Naive thymus-derived CD8-positive, alpha-beta T cell (primary cell): Measurements from ENCODE around the gene GH1. TPM values are rescaled to one million over a fixed set of nuclear protein-coding genes. Genes with fewer than 3 reads are reported as not detected.
A peak's percentile ranks its signal among the peaks of the same experiment; 100 is the strongest.
"Not testable (repeated sequence)": the region's sequence is repeated elsewhere in the genome, so short reads cannot be mapped to it uniquely, and the experiment has no call there.

ENCODE experiments used
- ATAC-seq, 2 donors: fragments of 150-1000 bp; cut with Tn5 transposase in 1 of 2; sonication (Bioruptor Pico), chemical (Tn5 transposase) in 1 of 2; 1 replicate in 1 of 2; 2 replicates in 1 of 2; pipeline ENCODE4 v1.10.0; 2021; ENCODE audit warnings: mild to moderate bottlenecking in 2 of 2, moderate library complexity in 2 of 2
- POLR2A ChIA-PET: fragments of 350-600 bp; sonication (Branson Sonifier 250); formaldehyde crosslinking; loops from one replicate; lab custom pipeline; 2021; ENCODE audit warnings: antibody characterized with exemption; lab: Charles Lee
- DNase-seq, 10 donors: peaks; one replicate each; pipeline versions ENCODE4 v3.0.0 to v3.0.0-alpha.2; 2020 to 2022
- H3K27ac Mint-ChIP-seq, 10 donors: one replicate each; pipeline ENCODE4 v1.8.0; 2020 to 2022; ENCODE audit warnings: mild to moderate bottlenecking in 10 of 10, mixed read lengths in 10 of 10, moderate library complexity in 4 of 10, inconsistent platforms in 1 of 10
- H3K27me3 Mint-ChIP-seq, 5 donors: one replicate each; pipeline ENCODE4 v1.8.0; 2021 to 2022; ENCODE audit warnings: mixed read lengths in 5 of 5
- H3K36me3 Mint-ChIP-seq, 3 donors: one replicate each; pipeline ENCODE4 v1.8.0; 2020 to 2022; ENCODE audit warnings: mixed read lengths in 3 of 3, mild to moderate bottlenecking in 2 of 3, inconsistent platforms in 1 of 3
- H3K4me1 Mint-ChIP-seq, 4 donors: one replicate each; pipeline ENCODE4 v1.8.0; 2021 to 2022; ENCODE audit warnings: mixed read lengths in 4 of 4
- H3K4me3 Mint-ChIP-seq, 10 donors: one replicate each; pipeline ENCODE4 v1.8.0; 2020 to 2022; ENCODE audit warnings: mild to moderate bottlenecking in 10 of 10, mixed read lengths in 10 of 10, moderate library complexity in 6 of 10, inconsistent platforms in 1 of 10
- H3K9me3 Mint-ChIP-seq, 9 donors: one replicate each; pipeline ENCODE4 v1.8.0; 2020 to 2022; ENCODE audit warnings: mixed read lengths in 9 of 9, mild to moderate bottlenecking in 3 of 9, inconsistent platforms in 1 of 9, moderate library complexity in 1 of 9
- polyA plus RNA-seq, 3 donors: library from polyadenylated mRNA; unstranded; fragments of 300-500 nt; fragmentation: Illumina TruSeq; gene quantifications; one replicate each; pipeline ENCODE4 v1.2.3, GENCODE V29; 2021
- total RNA-seq, 8 experiments: library from RNA in 2 of 8; stranded (reverse) in 2 of 8; gene quantifications; one replicate each; pipeline ENCODE4 v1.2.3 and lab custom pipeline; 2021 to 2026

GH1 gene
- total and polyA plus RNA-seq, 5 experiments from 2014 or later: not detected

DNA sequence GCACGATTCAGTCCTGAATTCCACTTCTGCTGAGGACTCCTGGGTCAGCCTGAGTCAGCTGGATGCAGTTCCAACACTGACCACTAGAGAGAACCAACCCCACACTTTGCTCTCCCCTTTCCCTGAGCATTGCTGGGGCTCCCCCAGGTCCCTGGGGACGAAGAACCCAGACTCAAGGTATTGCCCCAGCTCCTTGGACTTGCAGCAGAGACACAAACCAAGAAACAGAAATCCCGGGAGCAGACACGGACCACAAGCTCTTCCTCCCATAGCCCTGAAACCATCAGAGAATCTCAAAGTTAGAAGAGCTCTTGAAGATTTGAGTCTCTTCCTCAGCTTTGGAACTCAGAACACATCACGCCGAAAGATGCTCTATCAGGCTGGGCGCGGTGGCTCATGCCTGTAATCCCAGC, 678 bp upstream of the GH1 start:
- H3K27me3 Mint-ChIP-seq: peaks cover 0 to 5% (median 0%) of the 10 kb centered on the region in 5 donors
- POLR2A ChIA-PET: interaction anchor here (1.0 to 2.8 kb wide), 12 partner anchors 13 to 226 kb away, joined by 3 to 23 read pairs (median 8); partner anchors contain the start of genes CD79B, ICAM2 and PRR29
- no peaks in the 10 kb centered on the region for H3K36me3 Mint-ChIP-seq
- no peaks in the 10 kb centered on the region for H3K9me3 Mint-ChIP-seq
- ATAC-seq (peak; percentile 92 to 96), DNase-seq (peak; percentile 48 to 83 (median 74))
- peak overlapping the region in 7 of 10 donors; percentile 12 to 87 (median 43) for H3K27ac Mint-ChIP-seq
- peaks cover 4 to 48% (median 9%) of the 10 kb centered on the region in 4 donors for H3K4me1 Mint-ChIP-seq
- peak overlapping the region in 1 of 10 donors; percentile 66 for H3K4me3 Mint-ChIP-seq

DNA sequence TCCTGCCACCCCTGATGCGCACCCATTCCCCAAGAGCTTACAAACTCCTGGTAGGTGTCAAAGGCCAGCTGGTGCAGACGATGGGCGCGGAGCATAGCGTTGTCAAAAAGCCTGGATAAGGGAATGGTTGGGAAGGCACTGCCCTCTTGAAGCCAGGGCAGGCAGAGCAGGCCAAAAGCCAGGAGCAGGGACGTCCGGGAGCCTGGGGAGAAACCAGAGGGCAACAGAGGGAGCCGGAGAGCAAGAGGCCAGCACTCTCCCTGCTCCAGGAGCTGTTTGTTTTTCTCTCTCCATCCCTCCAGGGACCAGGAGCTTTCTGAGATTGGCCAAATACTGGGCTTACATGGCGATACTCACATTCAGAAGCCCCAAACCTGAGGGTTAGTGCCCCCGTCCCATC, 334 bp downstream of the GH1 start:
- DNase-seq (no peak), ATAC-seq (no peak)
- H3K4me3 Mint-ChIP-seq: no peak overlapping the region
- peaks cover 0 to 5% (median 0%) of the 10 kb centered on the region in 5 donors for H3K27me3 Mint-ChIP-seq
- no peaks in the 10 kb centered on the region for H3K36me3 Mint-ChIP-seq
- H3K4me1 Mint-ChIP-seq: peaks cover 4 to 46% (median 9%) of the 10 kb centered on the region in 4 donors
- H3K27ac Mint-ChIP-seq: peak overlapping the region in 1 of 10 donors; percentile 19
- POLR2A ChIA-PET: interaction anchor here (0.7 to 2.8 kb wide), 9 partner anchors 28 to 227 kb away, joined by 3 to 23 read pairs (median 8); partner anchors contain the start of gene ICAM2
- H3K9me3 Mint-ChIP-seq: no peaks in the 10 kb centered on the region

DNA sequence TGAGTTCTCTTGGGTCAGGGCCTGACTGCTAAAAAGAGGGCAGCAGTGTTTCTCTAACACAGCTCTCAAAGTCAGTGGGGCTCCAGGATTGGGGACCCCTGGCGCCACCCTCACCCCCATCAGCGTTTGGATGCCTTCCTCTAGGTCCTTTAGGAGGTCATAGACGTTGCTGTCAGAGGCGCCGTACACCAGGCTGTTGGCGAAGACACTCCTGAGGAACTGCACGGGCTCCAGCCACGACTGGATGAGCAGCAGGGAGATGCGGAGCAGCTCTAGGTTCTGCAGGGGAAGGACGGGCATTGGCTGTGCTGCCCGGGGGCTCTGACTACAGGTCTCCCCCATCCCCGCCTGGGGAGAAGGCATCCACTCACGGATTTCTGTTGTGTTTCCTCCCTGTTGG, 993 bp downstream of the GH1 start:
- DNase-seq (no peak), ATAC-seq (no peak)
- Mint-ChIP-seq H3K27ac (peak overlapping the region in 1 of 10 donors; percentile 59), H3K4me1 (peaks cover 4 to 43% (median 9%) of the 10 kb centered on the region in 4 donors), H3K4me3 (no peak overlapping the region), H3K27me3 (peaks cover 0 to 5% (median 0%) of the 10 kb centered on the region in 5 donors), H3K9me3 (no peaks in the 10 kb centered on the region), H3K36me3 (no peaks in the 10 kb centered on the region)
- POLR2A ChIA-PET: interaction anchor here (2.5 to 2.8 kb wide), 3 partner anchors 29 to 103 kb away, joined by 8 to 23 read pairs (median 13); partner anchors contain the start of gene ICAM2

DNA sequence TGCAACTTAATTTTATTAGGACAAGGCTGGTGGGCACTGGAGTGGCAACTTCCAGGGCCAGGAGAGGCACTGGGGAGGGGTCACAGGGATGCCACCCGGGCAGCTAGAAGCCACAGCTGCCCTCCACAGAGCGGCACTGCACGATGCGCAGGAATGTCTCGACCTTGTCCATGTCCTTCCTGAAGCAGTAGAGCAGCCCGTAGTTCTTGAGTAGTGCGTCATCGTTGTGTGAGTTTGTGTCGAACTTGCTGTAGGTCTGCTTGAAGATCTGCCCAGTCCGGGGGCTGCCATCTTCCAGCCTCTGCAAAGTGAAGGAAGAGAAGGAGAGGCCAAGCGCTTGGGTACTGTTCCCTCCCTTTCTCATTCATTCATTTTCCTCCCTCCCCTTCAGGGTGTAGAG, 1.4 kb downstream of the GH1 start:
- H3K4me3 Mint-ChIP-seq, H3K9me3 Mint-ChIP-seq, ATAC-seq, H3K36me3 Mint-ChIP-seq, POLR2A ChIA-PET, H3K27me3 Mint-ChIP-seq, DNase-seq: not testable (repeated sequence)
- Mint-ChIP-seq H3K27ac (peak overlapping the region in 1 of 10 donors; percentile 59), H3K4me1 (peaks cover 4 to 41% (median 10%) of the 10 kb centered on the region in 4 donors)

DNA sequence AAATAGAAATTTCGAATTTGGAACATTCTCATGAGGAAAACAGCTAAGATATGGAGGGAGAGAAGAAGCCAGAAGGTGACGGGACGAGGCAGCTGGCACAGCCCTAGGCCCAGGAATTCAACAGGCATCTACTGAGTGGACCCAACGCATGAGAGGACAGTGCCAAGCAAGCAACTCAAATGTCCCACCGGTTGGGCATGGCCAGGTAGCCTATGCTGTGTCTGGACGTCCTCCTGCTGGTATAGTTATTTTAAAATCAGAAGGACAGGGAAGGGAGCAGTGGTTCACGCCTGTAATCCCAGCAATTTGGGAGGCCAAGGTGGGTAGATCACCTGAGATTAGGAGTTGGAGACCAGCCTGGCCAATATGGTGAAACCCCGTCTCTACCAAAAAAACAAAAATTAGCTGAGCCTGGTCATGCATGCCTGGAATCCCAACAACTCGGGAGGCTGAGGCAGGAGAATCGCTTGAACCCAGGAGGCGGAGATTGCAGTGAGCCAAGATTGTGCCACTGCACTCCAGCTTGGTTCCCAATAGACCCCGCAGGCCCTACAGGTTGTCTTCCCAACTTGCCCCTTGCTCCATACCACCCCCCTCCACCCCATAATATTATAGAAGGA, 2.0 kb downstream of the GH1 start:
- POLR2A ChIA-PET: no interaction called here
- Mint-ChIP-seq H3K4me3 (no peak overlapping the region), H3K27me3 (peaks cover 0 to 5% (median under 1%) of the 10 kb centered on the region in 5 donors), H3K9me3 (no peaks in the 10 kb centered on the region), H3K4me1 (peaks cover 4 to 39% (median 10%) of the 10 kb centered on the region in 4 donors), H3K36me3 (no peaks in the 10 kb centered on the region), H3K27ac (no peak overlapping the region)
- ATAC-seq: no peak
- no peak for DNase-seq

DNA sequence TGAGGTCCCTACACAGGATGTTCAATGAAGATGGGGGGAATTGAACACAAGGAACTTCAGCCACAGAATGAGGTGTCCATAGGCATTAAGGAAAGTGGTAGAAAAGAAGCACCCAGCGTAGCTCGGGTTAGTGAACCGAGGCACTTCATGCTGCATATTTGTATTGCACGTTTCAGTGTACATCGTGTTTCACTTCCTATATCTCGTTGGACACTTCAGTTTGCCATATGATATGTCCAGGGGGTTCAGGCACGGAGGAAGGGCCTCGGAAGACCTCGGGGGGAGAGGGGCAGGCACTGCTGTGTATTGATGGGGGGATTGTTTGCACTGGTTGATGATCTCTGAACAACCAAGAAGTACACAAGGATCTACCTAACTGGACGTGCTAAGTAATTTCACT, 2.9 kb downstream of the GH1 start:
- ATAC-seq, POLR2A ChIA-PET, H3K27ac Mint-ChIP-seq, DNase-seq, H3K9me3 Mint-ChIP-seq, H3K36me3 Mint-ChIP-seq, H3K27me3 Mint-ChIP-seq: not testable (repeated sequence)
- Mint-ChIP-seq H3K4me1 (peaks cover 6 to 35% (median 11%) of the 10 kb centered on the region in 4 donors), H3K4me3 (peak overlapping the region in 1 of 10 donors; percentile 13)

DNA sequence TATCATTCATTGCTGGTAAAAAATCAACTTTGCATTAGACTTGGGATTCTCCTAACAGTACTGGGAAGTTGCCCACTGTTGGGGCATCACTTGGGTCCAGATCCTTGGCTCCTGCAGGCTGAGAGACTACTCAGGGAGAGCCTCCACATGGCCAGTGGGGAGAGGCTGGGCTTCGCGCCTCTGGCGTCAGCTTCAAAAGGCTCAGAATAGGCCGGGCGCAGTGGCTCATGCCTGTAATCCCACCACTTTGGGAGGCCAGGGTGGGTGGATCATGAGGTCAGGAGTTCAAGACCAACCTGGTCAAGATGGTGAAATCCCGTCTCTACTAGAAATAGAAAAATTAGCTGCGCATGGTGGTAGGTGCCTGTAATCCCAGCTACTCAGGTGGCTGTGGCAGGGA, 4.2 kb downstream of the GH1 start:
- ATAC-seq (no peak), DNase-seq (no peak)
- H3K4me3 Mint-ChIP-seq: no peak overlapping the region
- H3K27me3 Mint-ChIP-seq: peaks cover 0 to 7% (median 4%) of the 10 kb centered on the region in 5 donors
- POLR2A ChIA-PET: no interaction called here
- H3K36me3 Mint-ChIP-seq: no peaks in the 10 kb centered on the region
- no peak overlapping the region for H3K27ac Mint-ChIP-seq
- H3K4me1 Mint-ChIP-seq: peaks cover 6 to 26% (median 8%) of the 10 kb centered on the region in 4 donors
- no peaks in the 10 kb centered on the region for H3K9me3 Mint-ChIP-seq

DNA sequence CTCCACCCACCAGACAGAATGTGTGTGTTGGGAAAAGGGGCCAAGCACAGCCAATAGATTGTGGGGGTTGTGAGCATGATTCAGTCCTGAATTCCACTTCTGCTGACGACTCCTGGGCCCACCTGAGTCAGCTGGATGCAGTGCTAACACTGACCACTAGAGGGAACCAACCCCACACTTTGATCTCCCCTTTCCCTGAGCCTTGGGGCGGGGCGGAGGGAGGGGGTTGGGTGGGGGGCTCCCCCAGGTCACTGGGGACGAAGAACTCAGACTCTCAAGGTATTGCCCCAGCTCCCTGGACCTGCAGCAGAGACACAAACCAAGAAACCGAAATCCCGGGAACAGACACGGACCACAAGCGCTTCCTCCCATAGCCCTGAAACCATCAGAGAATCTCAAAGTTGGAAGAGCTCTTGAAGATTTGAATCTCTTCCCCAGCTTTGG, 7.0 kb downstream of the GH1 start:
- POLR2A ChIA-PET: no interaction called here
- peaks cover 0 to 7% (median 2%) of the 10 kb centered on the region in 5 donors for H3K27me3 Mint-ChIP-seq
- peak; percentile 42 to 80 (median 64) for DNase-seq
- ATAC-seq: peak; percentile 71 to 83
- no peak overlapping the region for H3K27ac Mint-ChIP-seq
- no peaks in the 10 kb centered on the region for H3K9me3 Mint-ChIP-seq
- no peaks in the 10 kb centered on the region for H3K36me3 Mint-ChIP-seq
- peaks cover 0 to 20% (median 3%) of the 10 kb centered on the region in 4 donors for H3K4me1 Mint-ChIP-seq
- no peak overlapping the region for H3K4me3 Mint-ChIP-seq

DNA sequence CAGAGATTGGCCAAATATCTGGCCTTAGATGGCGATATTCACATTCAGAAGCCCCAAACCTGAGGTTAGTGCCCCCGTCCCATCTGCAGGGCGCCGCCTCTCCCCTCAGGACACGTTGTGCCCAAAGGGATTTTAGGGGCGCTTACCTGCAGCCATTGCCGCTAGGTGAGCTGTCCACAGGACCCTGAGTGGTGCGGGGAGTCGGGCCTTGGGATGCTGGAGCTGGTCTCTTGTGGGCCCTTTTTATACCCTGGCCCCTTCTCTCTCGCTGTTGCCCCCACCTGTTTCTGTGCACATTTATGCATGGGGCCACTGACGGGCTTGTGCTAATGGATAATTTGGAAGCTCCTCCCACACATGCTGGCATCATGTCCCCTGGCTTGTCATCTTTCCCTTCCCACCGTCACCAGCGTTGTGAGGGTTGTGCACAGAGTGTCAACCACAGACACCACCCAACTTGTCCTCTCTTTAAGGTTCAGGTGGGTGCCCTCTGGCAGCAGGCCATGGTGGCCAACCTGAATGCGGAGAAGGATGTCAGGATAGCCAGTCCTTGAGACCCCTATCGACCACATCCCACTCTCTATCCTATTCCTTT, 7.5 kb downstream of the GH1 start, which contains the start of gene CSHL1:
Gene CSHL1 (minus strand): TSS at position 218 of the 595 bp plus-strand sequence. CDS start 62 bp downstream, at position 156.
- Mint-ChIP-seq H3K27ac (peak within 1 kb of the TSS in 1 of 10 donors; percentile 62), H3K27me3 (peaks cover 0 to 7% (median 2%) of the 10 kb centered on the region in 5 donors), H3K9me3 (no peaks in the 10 kb centered on the region), H3K4me1 (peaks cover 0 to 18% (median 3%) of the 10 kb centered on the region in 4 donors), H3K36me3 (no peaks in the 10 kb centered on the region), H3K4me3 (no peak within 1 kb of the TSS)
- POLR2A ChIA-PET: no interaction called here
- ATAC-seq (no peak), DNase-seq (no peak)

DNA sequence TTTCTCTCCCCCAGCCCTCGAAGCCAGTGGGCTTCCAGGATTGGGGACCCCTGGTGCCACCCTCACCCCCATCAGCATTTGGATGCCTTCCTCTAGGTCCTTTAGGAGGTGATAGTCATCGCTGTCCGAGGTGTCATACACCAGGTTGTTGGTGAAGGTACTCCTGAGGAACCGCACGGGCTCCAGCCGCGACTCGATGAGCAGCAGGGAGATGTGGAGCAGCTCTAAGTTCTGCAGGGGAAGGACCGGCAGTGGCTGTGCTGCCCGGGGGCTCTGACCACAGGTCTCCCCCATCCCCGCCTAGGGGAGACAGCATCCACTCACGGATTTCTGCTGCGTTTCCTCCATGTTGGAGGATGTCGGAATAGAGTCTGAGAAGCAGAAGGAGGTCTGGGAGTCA, 8.5 kb downstream of the GH1 start:
- ATAC-seq: no peak
- POLR2A ChIA-PET: no interaction called here
- no peaks in the 10 kb centered on the region for H3K36me3 Mint-ChIP-seq
- H3K4me1 Mint-ChIP-seq: peaks cover 0 to 10% (median 3%) of the 10 kb centered on the region in 4 donors
- H3K27me3 Mint-ChIP-seq: peaks cover 0 to 7% (median 2%) of the 10 kb centered on the region in 5 donors
- no peaks in the 10 kb centered on the region for H3K9me3 Mint-ChIP-seq
- H3K4me3 Mint-ChIP-seq: no peak overlapping the region
- no peak for DNase-seq
- no peak overlapping the region for H3K27ac Mint-ChIP-seq

DNA sequence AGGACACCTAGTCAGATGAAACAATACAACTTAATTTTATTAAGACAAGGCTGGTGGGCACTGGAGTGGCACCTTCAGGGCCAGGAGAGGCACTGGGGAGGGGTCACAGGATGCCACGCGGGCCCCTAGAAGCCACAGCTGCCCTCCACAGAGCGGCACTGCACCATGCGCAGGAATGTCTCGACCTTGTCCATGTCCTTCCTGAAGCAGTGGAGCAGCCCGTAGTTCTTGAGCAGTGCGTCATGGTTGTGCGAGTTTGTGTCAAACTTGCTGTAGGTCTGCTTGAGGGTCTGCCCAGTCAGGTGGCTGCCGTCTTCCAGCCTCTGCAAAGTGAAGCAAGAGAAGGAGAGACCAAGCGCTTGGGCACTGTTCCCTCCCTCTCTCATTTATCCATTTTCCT, 9.1 kb downstream of the GH1 start:
- DNase-seq, H3K36me3 Mint-ChIP-seq, POLR2A ChIA-PET, H3K27ac Mint-ChIP-seq, ATAC-seq, H3K9me3 Mint-ChIP-seq, H3K27me3 Mint-ChIP-seq, H3K4me1 Mint-ChIP-seq, H3K4me3 Mint-ChIP-seq: not testable (repeated sequence)

DNA sequence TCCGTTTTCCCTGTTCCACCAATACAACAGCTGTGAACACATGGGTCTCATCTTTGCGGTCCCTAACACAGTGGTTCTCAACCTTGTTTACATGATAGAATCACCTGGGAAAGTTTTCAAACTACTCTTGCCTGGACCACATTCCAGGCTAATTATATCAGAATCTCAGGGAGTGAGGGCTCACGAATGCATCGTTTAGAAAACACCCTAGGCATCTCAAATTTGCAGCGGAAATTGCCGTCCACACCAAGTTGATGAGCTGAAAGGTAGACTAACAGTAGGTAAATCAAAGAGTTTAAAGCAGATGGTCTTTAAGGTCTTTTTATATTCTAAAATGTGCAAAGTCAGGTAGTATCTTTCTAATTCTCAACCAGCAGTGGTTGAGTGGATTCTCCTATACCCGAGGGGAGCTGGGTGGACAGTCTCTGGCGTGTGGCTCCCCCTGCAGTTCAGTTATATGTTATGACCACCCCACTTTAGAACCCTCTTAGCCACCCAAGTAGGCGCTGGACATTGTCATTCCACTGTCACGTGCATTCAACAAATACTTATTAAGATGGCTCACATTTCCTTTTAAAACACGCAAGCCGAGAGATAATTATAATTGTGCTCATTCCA, 11.4 kb downstream of the GH1 start:
- H3K27me3 Mint-ChIP-seq, H3K27ac Mint-ChIP-seq, H3K9me3 Mint-ChIP-seq, H3K4me3 Mint-ChIP-seq, H3K36me3 Mint-ChIP-seq, H3K4me1 Mint-ChIP-seq, DNase-seq, POLR2A ChIA-PET: not testable (repeated sequence)
- peak; percentile 49 to 64 for ATAC-seq
